SK-N-SH treated with all-trans-retinoic acid at 6 μM for 48 hours (cell line): ENCODE results near the gene C19orf44.
"Not testable (repeated sequence)": the region's sequence is repeated elsewhere in the genome, so short reads cannot be mapped to it uniquely, and the experiment has no call there.

Source experiments
- ATAC-seq: fragments of 200-7000 bp; cut with Tn5 transposase; 3 replicates; pipeline ENCODE4 v1.9.1; 2020; ENCODE audit warnings: mild to moderate bottlenecking, moderate library complexity
- CREB5 ChIP-seq: fragments of 250-450 bp; sonication (Bioruptor Pico); IDR thresholded peaks from 2 replicates; pipeline ENCODE4 v1.5.1; 2020; ENCODE audit warnings: low read depth, mild to moderate bottlenecking, moderate library complexity
- CSDC2 ChIP-seq: fragments of 250-450 bp; sonication (Bioruptor Pico); IDR thresholded peaks from 2 replicates; pipeline ENCODE4 v1.5.0; 2020; ENCODE audit warnings: mild to moderate bottlenecking, moderate library complexity
- ISL1 ChIP-seq: fragments of 250-450 bp; sonication (Bioruptor Pico); IDR thresholded peaks from 2 replicates; pipeline ENCODE4 v2.1.2; 2022; ENCODE audit warnings: mild to moderate bottlenecking, moderate library complexity
- OSR1 ChIP-seq: fragments of 250-450 bp; sonication (Bioruptor Pico); IDR thresholded peaks from 2 replicates; pipeline ENCODE4 v1.8.0; 2022; ENCODE audit warnings: moderate library complexity, mild to moderate bottlenecking, inconsistent platforms
- PATZ1 ChIP-seq: fragments of 250-450 bp; sonication (Bioruptor Pico); IDR thresholded peaks from 2 replicates; pipeline ENCODE4 v1.8.0; 2020; ENCODE audit warnings: mild to moderate bottlenecking, moderate library complexity, borderline replicate concordance
- POU6F1 ChIP-seq: fragments of 250-450 bp; sonication (Bioruptor Pico); IDR thresholded peaks from 2 replicates; pipeline ENCODE4 v1.8.0; 2021; ENCODE audit warnings: low read depth, mild to moderate bottlenecking, moderate library complexity, borderline replicate concordance
- PPARA ChIP-seq: fragments of 250-450 bp; sonication (Bioruptor Pico); IDR thresholded peaks from 2 replicates; pipeline ENCODE4 v1.5.0; 2020; ENCODE audit warnings: mild to moderate bottlenecking, borderline replicate concordance
- SNAI2 ChIP-seq: fragments of 250-450 bp; sonication (Bioruptor Pico); IDR thresholded peaks from 2 replicates; pipeline ENCODE4 v1.5.0; 2020; ENCODE audit warnings: mild to moderate bottlenecking, moderate library complexity
- TOX ChIP-seq: fragments of 250-450 bp; sonication (Bioruptor Pico); IDR thresholded peaks from 2 replicates; pipeline ENCODE4 v1.8.0; 2021; ENCODE audit warnings: mild to moderate bottlenecking, moderate library complexity, borderline replicate concordance
- TSHZ2 ChIP-seq: fragments of 250-450 bp; sonication (Bioruptor Pico); IDR thresholded peaks from 2 replicates; pipeline ENCODE4 v1.5.0; 2020; ENCODE audit warnings: mild to moderate bottlenecking, moderate library complexity
- ZFP3 ChIP-seq: fragments of 250-450 bp; sonication (Bioruptor Pico); IDR thresholded peaks from 2 replicates; pipeline ENCODE4 v1.5.0; 2020; ENCODE audit warnings: mild to moderate bottlenecking, moderate library complexity
- ZNF70 ChIP-seq: fragments of 450-650 bp; formaldehyde crosslinking; IDR thresholded peaks from 2 replicates; pipeline ENCODE4 v1.5.0; 2020; ENCODE audit warnings: mild to moderate bottlenecking, moderate library complexity
- ZNF8 ChIP-seq: fragments of 450-650 bp; formaldehyde crosslinking; IDR thresholded peaks from 2 replicates; pipeline ENCODE4 v1.5.0; 2020; ENCODE audit warnings: mild to moderate bottlenecking, moderate library complexity

Gene C19orf44

DNA sequence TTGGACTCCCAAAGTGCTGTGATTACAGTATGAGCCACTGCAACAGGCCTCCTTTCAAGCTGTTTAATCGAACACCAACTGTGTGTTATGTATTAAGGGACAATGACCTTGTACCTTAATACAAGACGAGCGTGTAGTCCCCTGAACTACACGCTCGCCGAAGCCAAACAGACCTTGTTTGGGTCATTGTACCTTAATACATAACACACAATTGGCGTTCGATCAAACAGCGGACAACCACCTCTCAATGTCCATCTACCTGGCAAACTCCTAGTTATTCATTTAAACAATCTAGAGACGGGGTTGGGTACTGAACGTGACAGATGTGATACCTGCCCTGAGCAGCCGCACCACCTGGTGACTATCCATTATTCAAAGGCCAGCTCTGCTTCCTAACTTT, 44.8 kb downstream of the C19orf44 start (continued):
- no peak for TF ChIP-seq TSHZ2 (CRISPR knock-in tag)
- TF ChIP-seq ZNF8 (CRISPR knock-in tag): no peak
- TF ChIP-seq PATZ1: no peak
- no peak for TF ChIP-seq PPARA
- TF ChIP-seq ISL1: no peak

- peak; percentile 10 for ATAC-seq
- no peak for TF ChIP-seq CSDC2 (CRISPR knock-in tag)
- no peak for TF ChIP-seq OSR1 (CRISPR knock-in tag)
- no peak for TF ChIP-seq CREB5
Measured at GRCh38 chr19:16541526-16542044, 45.4 kb downstream of the C19orf44 start.

DNA sequence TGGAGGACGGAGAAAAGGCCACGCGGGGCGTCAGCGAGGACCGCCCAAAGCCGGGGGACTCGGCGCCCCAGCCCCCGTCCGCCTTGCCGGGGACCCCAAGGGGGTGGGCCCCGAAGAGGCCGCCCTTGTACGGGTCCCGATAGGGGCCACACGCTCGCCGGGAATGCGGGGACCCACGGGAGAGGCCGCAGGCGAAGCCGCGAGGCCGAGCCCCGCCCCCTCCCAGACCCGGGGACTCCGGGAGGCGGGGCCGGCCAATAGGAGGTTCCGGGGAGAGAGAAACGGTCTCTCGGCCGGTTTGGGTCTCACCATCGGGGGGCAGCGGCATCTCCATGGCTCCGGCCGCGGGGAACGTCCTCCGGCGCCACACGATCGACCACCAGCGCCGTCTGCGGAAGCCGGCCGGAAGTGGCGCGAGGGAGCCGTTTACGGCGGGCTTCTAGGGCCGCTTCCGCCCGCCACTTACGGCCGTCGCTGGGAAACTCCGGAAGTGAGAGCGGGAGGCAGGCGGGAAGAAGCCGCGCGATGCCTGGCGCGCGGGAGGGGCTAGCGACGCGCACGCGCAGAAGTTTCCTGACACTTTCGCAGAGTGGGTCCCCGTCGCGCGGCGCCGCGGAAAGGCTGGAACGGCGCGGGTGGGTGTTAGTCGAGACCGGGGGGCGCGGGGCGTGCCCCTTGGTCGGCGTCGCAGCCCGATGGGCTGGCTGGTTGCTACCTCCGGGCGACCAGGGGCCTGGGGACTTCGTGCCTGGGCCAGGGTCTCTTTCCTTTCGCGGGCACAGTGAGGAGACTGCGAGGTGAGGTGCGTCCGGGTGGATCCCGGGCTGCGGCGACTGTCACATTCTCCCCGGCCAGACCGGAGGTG, 46.1 kb downstream of the C19orf44 start, which contains the start of gene CHERP:
CHERP (minus strand) TSS at position 393 of the 865 bp plus-strand sequence; CDS start at position 334, 59 bp downstream.
- peak; percentile 84 for ATAC-seq
- TF ChIP-seq SNAI2 (CRISPR knock-in tag): no peak
- no peak for TF ChIP-seq OSR1 (CRISPR knock-in tag)

DNA sequence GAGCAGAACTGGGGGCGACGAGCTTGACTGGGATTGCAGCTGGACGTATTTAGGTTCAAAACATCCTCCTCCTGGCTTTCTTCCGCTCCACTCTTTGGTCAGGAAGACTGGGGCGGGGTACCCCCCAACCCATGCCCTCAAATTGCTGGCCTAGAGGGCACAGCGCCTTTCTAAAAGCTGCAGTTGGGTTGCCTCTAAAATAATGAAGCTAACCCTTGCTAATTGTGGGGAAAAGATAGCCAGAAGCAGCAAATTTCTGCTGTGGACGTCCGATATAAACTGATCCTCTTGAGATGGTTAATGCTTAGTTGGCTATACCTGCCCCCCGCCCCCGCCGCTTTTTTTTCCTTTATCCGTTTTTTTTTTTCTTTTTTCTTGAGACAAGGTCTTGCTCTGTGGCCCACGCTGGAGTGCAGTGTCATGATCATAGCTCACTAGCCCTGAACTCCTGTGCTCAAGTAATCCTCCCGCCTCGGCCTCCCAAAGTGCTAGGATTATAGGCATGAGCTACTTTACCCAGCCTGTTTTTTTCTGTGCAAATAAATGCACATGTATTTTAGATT, 46.8 kb downstream of the C19orf44 start:
- ATAC-seq: peak; percentile 43
- TF ChIP-seq POU6F1 (CRISPR knock-in tag): no peak
- no peak for TF ChIP-seq TOX (CRISPR knock-in tag)
- TF ChIP-seq OSR1 (CRISPR knock-in tag): no peak
- no peak for TF ChIP-seq SNAI2 (CRISPR knock-in tag)
- no peak for TF ChIP-seq ZNF8 (CRISPR knock-in tag)
- no peak for TF ChIP-seq ZFP3 (CRISPR knock-in tag)

GRCh38 chr19:16543734-16544133, 47.5 kb downstream of the C19orf44 start:
- ATAC-seq: not testable (repeated sequence)

DNA sequence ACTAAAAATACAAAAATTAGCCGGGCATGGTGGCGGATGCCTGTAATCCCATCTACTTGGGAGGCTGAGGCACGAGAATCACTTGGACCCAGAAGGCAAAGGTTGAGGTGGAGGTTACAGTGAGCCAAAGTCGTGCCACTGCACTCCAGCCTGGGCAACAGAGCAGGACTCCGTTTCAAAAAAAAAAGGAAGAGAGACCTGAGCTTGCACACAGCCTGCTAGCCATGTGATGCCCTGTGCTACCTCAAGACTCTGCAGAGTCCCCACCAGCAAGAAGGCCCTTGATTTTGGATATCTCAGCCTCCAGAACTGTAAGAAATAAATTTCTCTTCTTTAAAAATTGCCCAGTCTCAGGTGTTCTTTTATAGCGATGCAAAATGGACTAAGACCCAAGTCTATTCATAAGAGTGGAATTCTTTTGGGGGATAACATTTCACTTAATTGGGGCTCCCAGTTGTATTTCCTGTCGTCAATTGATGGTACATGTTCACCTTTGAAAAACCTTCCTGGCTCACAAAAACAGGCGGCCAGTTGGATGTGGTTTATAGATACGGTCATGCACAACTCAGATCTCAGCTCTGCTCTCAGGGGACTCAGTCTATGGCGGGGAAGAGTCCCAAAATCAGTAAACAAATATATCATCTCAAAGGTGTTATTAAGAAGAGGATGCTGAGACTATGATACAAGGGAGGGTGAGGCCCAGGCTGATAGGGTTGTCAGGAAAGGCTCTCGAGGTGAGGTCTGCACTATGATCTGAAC, 48.5 kb downstream of the C19orf44 start:
- no peak for TF ChIP-seq TSHZ2 (CRISPR knock-in tag)
- TF ChIP-seq ZNF70 (CRISPR knock-in tag): no peak
- TF ChIP-seq ZNF8 (CRISPR knock-in tag): no peak
- TF ChIP-seq PATZ1: no peak
- ATAC-seq: no peak
